Hematopoietic multipotent progenitor cell treated with erythropoietin and hydrocortisone succinate and interleukin-3 and kit ligand, for 17 days (in vitro differentiated cells): ENCODE results near the gene PIGN.

Source experiments
- DNase-seq: peaks from one replicate; pipeline ENCODE4 v3.0.0-alpha.2; 2015; ENCODE audit warnings: low spot score

The PIGN gene

GRCh38 chr18:62009521-62009920 is 177.3 kb downstream of the PIGN start:
- DNase-seq, result no peak

GRCh38 chr18:62001396-62001795 is 185.5 kb downstream of the PIGN start:
- no peak for DNase-seq

- DNase-seq, result no peak
Observed at GRCh38 chr18:61998957-61999356, 187.9 kb downstream of the PIGN start.

- no peak for DNase-seq
Observed at GRCh38 chr18:61998335-61998734, 188.5 kb downstream of the PIGN start.

GRCh38 chr18:61995618-61996017 is 191.2 kb downstream of the PIGN start:
- no peak for DNase-seq

- DNase-seq, result no peak
Observed at GRCh38 chr18:61993831-61994230, 193.0 kb downstream of the PIGN start.

GRCh38 chr18:61992923-61993322 is 193.9 kb downstream of the PIGN start:
- DNase-seq, result no peak

GRCh38 chr18:61992285-61992684 is 194.6 kb downstream of the PIGN start:
- DNase-seq, result no peak

GRCh38 chr18:61991836-61992235 is 195.0 kb downstream of the PIGN start:
- DNase-seq, result no peak

- DNase-seq, result no peak
Observed at GRCh38 chr18:61991201-61991600, 195.7 kb downstream of the PIGN start.
